ENCODE measurements around the gene ZNF607. TPM values are rescaled to one million over a fixed set of nuclear protein-coding genes. Genes with fewer than 3 reads are reported as not detected.

Gene ZNF607
- total and polyA plus RNA-seq, 2 experiments from 2014 or later = 3.2 to 11.4 TPM

- Histone ChIP-seq H2AFZ (peak overlapping the region; percentile 97), H4K20me1 (replicated peaks; ENCODE audit: insufficient read depth) (no peaks in the 10 kb centered on the region), H3K4me1 (ENCODE audit: insufficient read depth) (peaks cover 5% of the 10 kb centered on the region), H3K4me3 (peak overlapping the region; percentile 68), H3K27me3 (ENCODE audit: insufficient read depth) (peaks cover 45% of the 10 kb centered on the region), H3K4me2 (peak overlapping the region; percentile 84), H3K9me2 (ENCODE audit: insufficient read depth) (no peaks in the 10 kb centered on the region), H3F3A (replicated peaks; ENCODE audit: low read depth) (no peaks in the 10 kb centered on the region), H3K36me3 (ENCODE audit: insufficient read depth) (no peaks in the 10 kb centered on the region), H3K79me2 (replicated peaks; ENCODE audit: insufficient read depth) (no peaks in the 10 kb centered on the region), H3K27ac (ENCODE audit: low read depth) (no peak overlapping the region)
- Mint-ChIP-seq H3K9me3 (peaks cover 13% of the 10 kb centered on the region; the same call in 2 of the 3 replicates), H3K27me3 (ENCODE audit: insufficient read depth, low read depth, poor library complexity) (peaks cover 44% of the 10 kb centered on the region), H3K4me3 (peak overlapping the region; percentile 91), H3K4me1 (peaks cover 11% of the 10 kb centered on the region), H3K36me3 (ENCODE audit: low read depth) (peaks cover 10% of the 10 kb centered on the region), H3K27ac (no peak overlapping the region)
- ATAC-seq (peak; percentile 92), DNase-seq (ENCODE audit: low spot score) (peak; percentile 93)
- TF ChIP-seq POLR2AphosphoS5 (IDR thresholded peaks at IDR 0.05; ENCODE audit: low read depth) = peak; percentile 38; the same call in 1 of the 2 replicates
- peak; percentile 65 for TF ChIP-seq CREB1 (CRISPR knock-in tag; IDR thresholded peaks at IDR 0.05; ENCODE audit: low read depth)
- TF ChIP-seq CTCF (conservative IDR thresholded peaks at IDR 0.05; ENCODE audit: low read depth in 2 of 2) = peak in 1 of 2 experiments; percentile 22; a peak in 1 of 4 replicates
- TF ChIP-seq ETS1 (IDR thresholded peaks at IDR 0.05) = 0 out of 2 replicates have a peak, but pooled peaks have one; percentile 39
- no peak for TF ChIP-seq EZH2phosphoT487 (IDR thresholded peaks at IDR 0.05; ENCODE audit: unreplicated experiment)
- no peak for TF ChIP-seq ZNF114 (CRISPR knock-in tag; IDR thresholded peaks at IDR 0.05)
These were observed 27.6 kb downstream of the ZNF607 start for GRCh38 chr19:37691881-37692504.

GRCh38 chr19:37683520-37683919, 36.0 kb downstream of the ZNF607 start:
- no peak overlapping the region for H3K4me2 ChIP-seq
- Mint-ChIP-seq H3K36me3 (ENCODE audit: low read depth) (peaks cover 16% of the 10 kb centered on the region), H3K27me3 (ENCODE audit: insufficient read depth, low read depth, poor library complexity) (no peaks in the 10 kb centered on the region), H3K27ac (no peak overlapping the region), H3K9me3 (peaks cover 56% of the 10 kb centered on the region), H3K4me1 (no peaks in the 10 kb centered on the region; the same call in 2 of the 3 replicates), H3K4me3 (no peak overlapping the region)
- H3F3A ChIP-seq (replicated peaks; ENCODE audit: low read depth) = no peaks in the 10 kb centered on the region
- no peak overlapping the region for H2AFZ ChIP-seq
- DNase-seq (ENCODE audit: low spot score) (no peak), ATAC-seq (no peak)
- H3K4me1 ChIP-seq (ENCODE audit: insufficient read depth) = no peaks in the 10 kb centered on the region
- H3K36me3 ChIP-seq (ENCODE audit: insufficient read depth) = no peaks in the 10 kb centered on the region; the same call in 1 of the 2 replicates
- no peak overlapping the region for H3K4me3 ChIP-seq
- no peaks in the 10 kb centered on the region for H3K27me3 ChIP-seq (ENCODE audit: insufficient read depth)
- no peaks in the 10 kb centered on the region for H3K79me2 ChIP-seq (replicated peaks; ENCODE audit: insufficient read depth)
- H3K27ac ChIP-seq (ENCODE audit: low read depth) = no peak overlapping the region
- no peaks in the 10 kb centered on the region for H4K20me1 ChIP-seq (replicated peaks; ENCODE audit: insufficient read depth)
- no peaks in the 10 kb centered on the region for H3K9me2 ChIP-seq (ENCODE audit: insufficient read depth)
- TF ChIP-seq ZNF462 (CRISPR knock-in tag; IDR thresholded peaks at IDR 0.05) (no peak), POLR2AphosphoS5 (IDR thresholded peaks at IDR 0.05; ENCODE audit: low read depth) (no peak), ZNF114 (CRISPR knock-in tag; IDR thresholded peaks at IDR 0.05) (no peak), ETS1 (IDR thresholded peaks at IDR 0.05) (no peak), ZNF331 (CRISPR knock-in tag; IDR thresholded peaks at IDR 0.05; ENCODE audit: low read depth) (no peak), JUNB (IDR thresholded peaks at IDR 0.05; ENCODE audit: unreplicated experiment) (no peak), STAT1 (IDR thresholded peaks at IDR 0.05; ENCODE audit: unreplicated experiment) (no peak)

All from GM23338 (cell line).